Measurements from ENCODE around the gene WDR54.

- TF ChIP-seq POLR2AphosphoS5 (IDR thresholded peaks at IDR 0.05) (no peak), CTCF (IDR thresholded peaks at IDR 0.05) (no peak), POLR2A (IDR thresholded peaks at IDR 0.05) (no peak)
These were observed 7.1 kb downstream of the WDR54 start for GRCh38 chr2:74428675-74429074.

All from transverse colon (tissue), 4 donors.